HL-60 (cell line): Measurements from ENCODE around the gene EXTL1.
A peak's percentile ranks its signal among the peaks of the same experiment; 100 is the strongest.

Source experiments
- DNase-seq, 2 experiments: peaks; one replicate each; pipeline ENCODE4 v3.0.0-alpha.2; 2010 to 2020; ENCODE audit warnings: low read depth in 1 of 2, low spot score in 1 of 2
- H3K27ac ChIP-seq: fragments of 250-450 bp; sonication (Bioruptor Pico); replicated peaks from 2 replicates; pipeline ENCODE4 v1.5.1; 2020; ENCODE audit warnings: mild to moderate bottlenecking, moderate library complexity
- H3K27me3 ChIP-seq: fragments of 250-450 bp; sonication (Bioruptor Pico); 2 replicates; pipeline ENCODE4 v1.5.1; 2021; ENCODE audit warnings: mild to moderate bottlenecking, moderate library complexity; ENCODE audit not compliant: insufficient read depth, poor library complexity, severe bottlenecking
- H3K4me3 ChIP-seq: replicated peaks from 2 replicates; pipeline ENCODE4 v1.5.1; 2011; ENCODE audit warnings: mild to moderate bottlenecking, control low read depth, low read length; ENCODE audit not compliant: insufficient read depth
- CTCF ChIP-seq: IDR thresholded peaks from one replicate; pipeline ENCODE4 v1.5.1; 2011; ENCODE audit warnings: low read length, control low read depth, inconsistent platforms; ENCODE audit not compliant: insufficient read depth
- GABPA ChIP-seq: IDR thresholded peaks from 2 replicates; pipeline ENCODE4 v1.6.1; 2012; ENCODE audit warnings: low read depth
- POLR2AphosphoS5 ChIP-seq: IDR thresholded peaks from 2 replicates; pipeline ENCODE4 v1.6.1; 2012; ENCODE audit warnings: low read depth
- SPI1 ChIP-seq: IDR thresholded peaks from 2 replicates; pipeline ENCODE4 v1.6.1; 2012; ENCODE audit warnings: low read depth, mild to moderate bottlenecking, borderline replicate concordance
- TF ChIP-seq, protein P1 (sequence below): IDR thresholded peaks from 2 replicates; pipeline ENCODE4 v1.6.1; 2012; ENCODE audit warnings: low read depth; ENCODE audit not compliant: insufficient replicate concordance

EXTL1 gene

GRCh38 chr1:25990251-25990650 lies 31.3 kb upstream of the EXTL1 start:
- Histone ChIP-seq H3K4me3 (no peak overlapping the region), H3K27me3 (no peaks in the 10 kb centered on the region), H3K27ac (peak overlapping the region; percentile 80)
- TF ChIP-seq, protein P1, sequence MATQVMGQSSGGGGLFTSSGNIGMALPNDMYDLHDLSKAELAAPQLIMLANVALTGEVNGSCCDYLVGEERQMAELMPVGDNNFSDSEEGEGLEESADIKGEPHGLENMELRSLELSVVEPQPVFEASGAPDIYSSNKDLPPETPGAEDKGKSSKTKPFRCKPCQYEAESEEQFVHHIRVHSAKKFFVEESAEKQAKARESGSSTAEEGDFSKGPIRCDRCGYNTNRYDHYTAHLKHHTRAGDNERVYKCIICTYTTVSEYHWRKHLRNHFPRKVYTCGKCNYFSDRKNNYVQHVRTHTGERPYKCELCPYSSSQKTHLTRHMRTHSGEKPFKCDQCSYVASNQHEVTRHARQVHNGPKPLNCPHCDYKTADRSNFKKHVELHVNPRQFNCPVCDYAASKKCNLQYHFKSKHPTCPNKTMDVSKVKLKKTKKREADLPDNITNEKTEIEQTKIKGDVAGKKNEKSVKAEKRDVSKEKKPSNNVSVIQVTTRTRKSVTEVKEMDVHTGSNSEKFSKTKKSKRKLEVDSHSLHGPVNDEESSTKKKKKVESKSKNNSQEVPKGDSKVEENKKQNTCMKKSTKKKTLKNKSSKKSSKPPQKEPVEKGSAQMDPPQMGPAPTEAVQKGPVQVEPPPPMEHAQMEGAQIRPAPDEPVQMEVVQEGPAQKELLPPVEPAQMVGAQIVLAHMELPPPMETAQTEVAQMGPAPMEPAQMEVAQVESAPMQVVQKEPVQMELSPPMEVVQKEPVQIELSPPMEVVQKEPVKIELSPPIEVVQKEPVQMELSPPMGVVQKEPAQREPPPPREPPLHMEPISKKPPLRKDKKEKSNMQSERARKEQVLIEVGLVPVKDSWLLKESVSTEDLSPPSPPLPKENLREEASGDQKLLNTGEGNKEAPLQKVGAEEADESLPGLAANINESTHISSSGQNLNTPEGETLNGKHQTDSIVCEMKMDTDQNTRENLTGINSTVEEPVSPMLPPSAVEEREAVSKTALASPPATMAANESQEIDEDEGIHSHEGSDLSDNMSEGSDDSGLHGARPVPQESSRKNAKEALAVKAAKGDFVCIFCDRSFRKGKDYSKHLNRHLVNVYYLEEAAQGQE = no peak
- TF ChIP-seq GABPA = no peak
- no peak for TF ChIP-seq SPI1
- TF ChIP-seq POLR2AphosphoS5 = no peak
- TF ChIP-seq CTCF = no peak
- DNase-seq = no peak

DNA sequence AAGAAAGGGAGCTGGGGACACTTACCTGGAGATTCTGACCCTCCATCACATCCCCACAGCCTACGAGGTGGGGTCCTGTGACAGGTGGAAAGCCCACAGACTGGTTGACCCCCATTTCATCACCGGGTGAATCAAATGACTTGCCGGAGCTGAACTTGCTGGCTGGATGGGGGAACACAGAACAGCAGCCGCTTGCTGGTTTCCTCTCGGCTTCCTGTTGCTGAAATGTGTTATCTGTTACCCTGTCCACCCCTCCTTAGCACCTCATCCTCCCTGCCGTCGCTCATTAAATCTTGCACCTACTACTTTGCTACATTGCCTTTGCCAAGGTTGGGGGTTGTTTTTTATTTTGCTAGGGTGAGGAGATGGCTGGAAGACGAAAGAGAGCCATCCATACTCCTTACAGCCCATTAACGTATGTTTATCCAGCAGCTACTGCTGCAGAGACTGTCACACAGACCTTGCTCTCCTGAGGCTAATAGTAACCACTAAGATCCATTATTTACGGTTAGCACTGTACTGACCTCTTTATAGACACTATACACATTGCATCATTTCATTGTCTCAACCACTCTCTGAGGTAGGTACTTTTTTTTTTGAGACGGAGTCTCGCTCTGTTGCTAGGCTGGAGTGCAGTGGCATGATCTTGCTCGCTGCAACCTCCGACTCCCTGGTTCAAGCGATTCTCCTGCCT lies 30.7 kb upstream of the EXTL1 start:
- H3K27ac ChIP-seq = peak overlapping the region; percentile 80

DNA sequence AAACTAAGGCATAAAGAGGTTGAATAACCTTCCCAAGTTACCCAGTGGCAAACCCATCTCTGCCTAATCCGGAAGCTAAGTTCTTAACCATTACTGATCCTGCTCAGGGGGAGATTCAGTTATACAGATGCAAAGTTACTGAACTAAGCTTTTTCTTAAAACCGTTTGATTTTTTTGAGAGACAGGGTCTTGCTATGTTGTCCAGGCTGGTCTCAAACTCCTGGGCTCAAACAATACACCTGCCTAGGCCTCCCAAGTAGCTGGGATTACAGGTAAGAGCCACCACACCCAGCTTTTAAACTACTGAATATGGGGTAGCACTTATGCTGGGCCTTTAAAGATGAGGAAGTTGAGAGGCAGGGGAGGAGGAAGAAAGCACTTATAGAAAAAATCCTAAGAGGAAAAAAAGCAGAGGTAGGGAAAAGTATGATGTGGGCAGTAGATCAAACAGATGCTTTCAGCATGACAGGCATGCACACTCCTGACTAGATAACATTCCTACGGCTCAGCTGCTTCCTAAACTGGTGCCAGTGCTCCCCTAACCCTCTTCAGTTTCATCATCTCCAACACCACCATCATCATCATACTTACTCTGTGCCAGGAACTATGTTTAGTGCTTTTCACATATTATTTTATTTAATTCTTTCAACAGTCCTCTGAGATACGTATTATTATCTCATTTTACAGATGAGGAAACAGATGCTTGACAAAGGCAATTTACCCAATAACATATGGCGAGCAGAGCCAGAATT lies 29.5 kb upstream of the EXTL1 start:
- DNase-seq = no peak
- Histone ChIP-seq H3K4me3 (no peak overlapping the region), H3K27ac (peak overlapping the region; percentile 80), H3K27me3 (no peaks in the 10 kb centered on the region)
- no peak for TF ChIP-seq CTCF

More for the DNA sequence above, 30.7 kb upstream of the EXTL1 start:
- no peaks in the 10 kb centered on the region for H3K27me3 ChIP-seq
- TF ChIP-seq CTCF (no peak), POLR2AphosphoS5 (peak; percentile 81; the same call in 1 of the 2 replicates), SPI1 (peak; percentile 12; the same call in 1 of the 2 replicates)
- TF ChIP-seq, protein P1 = no peak
- H3K4me3 ChIP-seq = no peak overlapping the region
- peak in 1 of 2 experiments; percentile 82 for DNase-seq

GRCh38 chr1:25992689-25993171 lies 28.8 kb upstream of the EXTL1 start:
- TF ChIP-seq CTCF = no peak
- no peak for TF ChIP-seq POLR2AphosphoS5
- no peak for TF ChIP-seq SPI1
- TF ChIP-seq, protein P1 = no peak
- no peak for TF ChIP-seq GABPA
- no peak for DNase-seq
- Histone ChIP-seq H3K27ac (no peak overlapping the region), H3K27me3 (no peaks in the 10 kb centered on the region), H3K4me3 (no peak overlapping the region)
